Iris pigment epithelial cell (primary cell): ENCODE results near the gene PPP2R2C.
A peak's percentile ranks its signal among the peaks of the same experiment; 100 is the strongest.

Source experiments
- DNase-seq: peaks from one replicate; pipeline ENCODE4 v3.0.0-alpha.2; 2011; ENCODE audit warnings: low read depth

The PPP2R2C gene

DNA sequence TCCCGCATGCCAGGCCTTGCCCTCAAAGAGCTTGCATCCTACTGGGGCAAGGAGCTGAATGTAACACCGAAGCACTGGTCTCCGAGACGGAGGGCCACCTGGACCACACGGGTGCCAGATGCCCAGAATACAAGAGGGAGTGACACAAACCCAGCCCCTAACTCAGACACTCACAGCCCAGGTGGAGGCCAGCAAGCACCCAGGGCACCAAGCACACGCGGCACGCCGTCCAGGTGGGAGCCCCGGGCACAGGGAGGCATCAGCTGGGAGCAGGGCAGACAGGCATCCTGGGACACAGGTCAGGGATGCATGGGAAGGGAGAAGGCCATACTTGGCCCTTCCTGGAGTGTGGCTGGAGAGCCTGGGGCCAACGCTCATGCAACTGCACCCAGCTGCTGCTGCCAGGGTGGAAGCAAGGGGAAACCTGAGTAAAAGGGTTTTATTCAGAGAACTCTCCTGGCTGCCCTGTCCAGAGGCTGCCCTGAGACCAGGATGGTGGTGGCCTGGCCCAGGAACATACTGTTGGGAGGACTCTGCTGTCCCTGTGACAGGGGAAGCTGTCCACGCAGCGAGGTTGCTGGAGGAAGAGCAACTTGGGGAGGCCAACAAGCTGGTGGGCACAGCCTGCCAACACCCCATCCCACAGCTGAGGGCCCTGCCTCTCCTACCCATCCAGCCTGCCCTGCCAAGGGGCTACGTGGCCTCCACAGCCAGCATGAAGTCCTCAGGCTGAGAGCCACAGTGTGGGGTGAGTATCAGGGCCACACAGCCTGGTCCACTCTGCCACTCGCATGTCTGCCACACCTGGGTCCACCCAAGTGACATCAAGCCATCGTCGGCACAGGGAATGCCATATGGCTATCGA is 22.2 kb upstream of the PPP2R2C start:
- DNase-seq: no peak

- peak; percentile 22 for DNase-seq
These were observed 21.4 kb upstream of the PPP2R2C start for GRCh38 chr4:6493658-6494304.

GRCh38 chr4:6492861-6493657 is 20.6 kb upstream of the PPP2R2C start:
- DNase-seq: no peak

- no peak for DNase-seq
These were observed 19.7 kb upstream of the PPP2R2C start for GRCh38 chr4:6492027-6492590.

GRCh38 chr4:6491235-6491634 is 18.8 kb upstream of the PPP2R2C start:
- DNase-seq: no peak

GRCh38 chr4:6489927-6490326 is 17.5 kb upstream of the PPP2R2C start:
- no peak for DNase-seq

- no peak for DNase-seq
These were observed 15.1 kb upstream of the PPP2R2C start for GRCh38 chr4:6487466-6487865.

GRCh38 chr4:6480534-6481088 is 8.2 kb upstream of the PPP2R2C start:
- DNase-seq: no peak

DNA sequence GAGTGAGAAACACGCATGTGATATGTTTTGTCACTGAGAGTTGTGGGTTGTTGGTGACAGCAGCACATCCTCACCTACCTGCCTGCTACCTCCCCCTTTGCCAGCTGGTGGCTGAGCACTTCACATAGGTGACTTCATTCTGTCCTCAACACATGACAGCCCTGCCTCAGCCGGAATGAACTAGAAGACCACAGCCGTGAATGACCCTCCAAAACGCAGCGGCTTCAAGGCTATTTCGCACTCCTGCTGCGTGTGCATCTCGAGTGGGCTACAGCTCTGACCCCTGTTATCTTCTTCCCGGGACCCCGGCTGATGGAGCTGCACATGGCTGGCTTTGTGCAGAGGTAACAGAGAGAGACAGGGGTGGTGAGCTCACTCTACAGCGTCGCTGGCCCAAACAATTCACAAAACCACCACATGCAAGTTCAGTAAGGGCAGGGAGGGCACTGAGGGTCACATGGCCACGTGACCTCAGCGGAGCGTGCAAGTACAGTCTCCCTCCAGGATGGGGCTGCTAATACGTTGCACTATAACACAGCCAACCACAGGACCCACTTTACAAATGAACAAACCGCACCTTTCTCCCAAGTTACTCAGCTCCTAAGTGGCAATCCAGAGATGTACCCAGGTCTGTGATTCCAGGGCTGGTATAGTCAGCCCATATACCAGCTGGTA is 6.3 kb upstream of the PPP2R2C start:
- no peak for DNase-seq

DNA sequence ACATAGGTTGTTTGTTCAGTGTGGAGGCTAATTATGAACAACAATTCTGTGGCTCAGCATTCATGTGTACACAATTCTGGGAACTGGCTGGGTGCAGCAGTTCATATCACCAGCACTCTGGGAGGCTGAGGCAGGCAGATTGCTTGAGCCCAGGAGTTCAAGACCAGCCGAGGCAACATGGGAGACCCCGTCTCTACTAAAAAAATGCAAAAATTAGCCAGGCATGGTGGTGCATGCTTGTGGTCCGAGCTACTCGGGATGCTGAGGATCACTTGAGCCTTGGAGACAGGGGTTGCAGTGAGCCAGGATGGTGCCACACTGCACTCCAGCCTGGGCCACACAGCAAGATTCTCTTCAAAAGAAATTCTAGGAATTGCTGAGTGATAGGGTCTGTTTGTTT is 4.5 kb upstream of the PPP2R2C start:
- DNase-seq: no peak

- DNase-seq: no peak
These were observed 3.1 kb upstream of the PPP2R2C start for GRCh38 chr4:6475492-6476020.

DNA sequence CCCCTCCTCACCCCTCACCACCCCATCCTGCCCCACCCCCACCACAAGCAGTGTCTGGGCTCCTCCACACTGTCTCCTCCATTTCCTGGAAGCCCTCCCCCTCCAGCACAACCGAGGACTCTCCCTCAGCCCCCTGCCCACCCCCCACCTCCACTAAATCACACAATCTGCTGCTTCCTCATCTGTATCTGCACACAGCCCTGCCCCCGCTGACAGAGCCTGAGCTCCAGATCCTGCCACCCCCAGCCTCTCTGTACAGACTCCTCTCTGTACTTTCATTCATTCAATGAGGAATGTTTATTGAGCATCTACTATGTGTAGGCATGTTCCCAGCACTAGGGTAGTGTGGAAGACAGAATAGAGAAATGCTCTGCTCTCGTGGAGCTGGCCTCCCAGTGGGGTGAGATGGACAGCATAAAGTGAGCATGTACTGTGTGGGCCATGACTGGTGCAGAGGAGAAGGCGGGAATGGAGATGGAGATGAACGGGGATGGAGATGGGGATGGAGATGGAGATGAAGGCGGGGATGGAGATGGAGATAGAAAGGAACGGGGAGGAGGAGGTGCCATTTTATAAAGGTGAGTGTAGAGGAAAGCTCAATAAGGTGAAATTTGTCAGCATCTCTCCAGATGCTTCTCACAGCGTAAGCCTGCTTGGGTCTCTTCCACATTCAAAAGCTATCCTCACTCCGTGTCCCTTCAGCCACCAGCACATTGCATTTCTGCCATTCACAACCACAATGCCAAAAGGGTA is 2.5 kb upstream of the PPP2R2C start:
- DNase-seq: no peak

GRCh38 chr4:6474053-6474568 is 1.7 kb upstream of the PPP2R2C start:
- DNase-seq: peak; percentile 21

- DNase-seq: no peak
These were observed 1.0 kb upstream of the PPP2R2C start for GRCh38 chr4:6473264-6474052.

DNA sequence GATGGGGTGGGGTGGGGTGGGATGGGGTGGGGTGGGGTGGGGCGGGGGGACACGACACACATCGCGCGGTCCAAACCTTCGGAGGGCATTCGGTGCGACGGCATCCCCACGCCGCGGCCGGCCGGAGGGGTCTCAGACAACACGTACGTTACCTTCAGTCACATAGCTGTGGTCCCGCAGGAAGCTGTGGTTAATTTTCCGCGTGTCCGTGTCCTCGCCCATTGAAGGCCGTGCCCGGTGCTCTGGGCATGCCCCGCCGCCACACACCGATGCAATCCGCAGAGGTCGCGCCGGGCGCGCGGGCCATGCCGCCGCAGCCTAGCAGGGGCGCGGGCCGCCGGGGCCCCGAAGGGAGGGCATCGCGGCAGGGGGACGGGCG is 417 bp downstream of the PPP2R2C start:
- no peak for DNase-seq

GRCh38 chr4:6471307-6472007 is 957 bp downstream of the PPP2R2C start:
- no peak for DNase-seq

- DNase-seq: peak; percentile 42
These were observed 1.7 kb downstream of the PPP2R2C start for GRCh38 chr4:6470502-6471306.

GRCh38 chr4:6469898-6470501 is 2.4 kb downstream of the PPP2R2C start:
- no peak for DNase-seq
